Measurements from ENCODE around the gene TRIM47. TPM values are rescaled to one million over a fixed set of nuclear protein-coding genes. Genes with fewer than 3 reads are reported as not detected.
A peak's percentile ranks its signal among the peaks of the same experiment; 100 is the strongest.

Gene TRIM47
- total and polyA plus RNA-seq, 2 of the 13 experiments (the other 11 are each of a cell fraction or from before 2014, with no cell fraction given): 33.5 to 82.0 TPM

DNA sequence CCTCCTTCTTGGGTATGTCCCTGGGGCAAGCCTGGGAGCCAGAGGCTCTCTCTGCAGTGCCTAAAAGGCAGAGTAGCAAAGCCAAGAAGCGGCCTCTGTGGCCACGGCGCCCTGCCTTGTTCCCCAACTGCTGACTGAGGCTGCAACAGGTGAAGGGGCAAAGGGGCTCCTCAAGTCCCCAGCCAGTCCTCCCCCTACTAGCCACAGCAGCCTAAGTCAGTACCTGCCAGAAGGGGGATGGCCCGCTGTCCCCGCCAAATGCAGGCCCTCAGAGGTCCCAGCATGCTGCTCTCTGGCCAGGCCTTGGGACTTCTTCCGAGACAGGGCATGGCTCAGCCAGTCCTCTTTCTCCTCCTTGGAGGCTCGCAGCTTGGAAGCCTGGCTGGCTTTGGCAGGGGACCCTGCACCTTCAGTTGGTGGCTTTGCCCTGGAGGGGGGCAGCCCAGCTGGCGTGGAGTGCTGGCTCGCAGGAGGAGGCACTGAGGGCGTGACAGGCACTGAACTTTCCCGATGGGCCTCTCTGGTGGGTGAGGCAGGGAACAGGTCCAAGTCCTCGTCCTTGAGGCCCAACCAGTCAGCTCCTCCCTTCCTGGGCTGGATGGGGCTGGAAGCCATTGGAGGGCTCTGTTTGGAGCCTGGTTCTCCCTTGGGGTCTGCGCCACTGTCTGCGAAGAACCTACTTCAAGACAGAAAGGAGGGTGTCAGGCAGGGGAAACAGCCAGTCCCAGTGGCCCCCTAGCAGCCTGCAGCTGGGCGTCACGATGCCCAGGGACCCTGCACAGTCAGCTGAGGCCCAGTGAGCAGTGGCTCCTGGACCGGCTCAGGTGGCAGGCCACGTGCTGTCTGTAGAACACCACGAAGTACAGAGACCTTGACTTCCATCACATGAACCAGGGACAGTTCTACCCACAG, 44.8 kb upstream of the TRIM47 start (continued):
- TF ChIP-seq, protein P1, sequence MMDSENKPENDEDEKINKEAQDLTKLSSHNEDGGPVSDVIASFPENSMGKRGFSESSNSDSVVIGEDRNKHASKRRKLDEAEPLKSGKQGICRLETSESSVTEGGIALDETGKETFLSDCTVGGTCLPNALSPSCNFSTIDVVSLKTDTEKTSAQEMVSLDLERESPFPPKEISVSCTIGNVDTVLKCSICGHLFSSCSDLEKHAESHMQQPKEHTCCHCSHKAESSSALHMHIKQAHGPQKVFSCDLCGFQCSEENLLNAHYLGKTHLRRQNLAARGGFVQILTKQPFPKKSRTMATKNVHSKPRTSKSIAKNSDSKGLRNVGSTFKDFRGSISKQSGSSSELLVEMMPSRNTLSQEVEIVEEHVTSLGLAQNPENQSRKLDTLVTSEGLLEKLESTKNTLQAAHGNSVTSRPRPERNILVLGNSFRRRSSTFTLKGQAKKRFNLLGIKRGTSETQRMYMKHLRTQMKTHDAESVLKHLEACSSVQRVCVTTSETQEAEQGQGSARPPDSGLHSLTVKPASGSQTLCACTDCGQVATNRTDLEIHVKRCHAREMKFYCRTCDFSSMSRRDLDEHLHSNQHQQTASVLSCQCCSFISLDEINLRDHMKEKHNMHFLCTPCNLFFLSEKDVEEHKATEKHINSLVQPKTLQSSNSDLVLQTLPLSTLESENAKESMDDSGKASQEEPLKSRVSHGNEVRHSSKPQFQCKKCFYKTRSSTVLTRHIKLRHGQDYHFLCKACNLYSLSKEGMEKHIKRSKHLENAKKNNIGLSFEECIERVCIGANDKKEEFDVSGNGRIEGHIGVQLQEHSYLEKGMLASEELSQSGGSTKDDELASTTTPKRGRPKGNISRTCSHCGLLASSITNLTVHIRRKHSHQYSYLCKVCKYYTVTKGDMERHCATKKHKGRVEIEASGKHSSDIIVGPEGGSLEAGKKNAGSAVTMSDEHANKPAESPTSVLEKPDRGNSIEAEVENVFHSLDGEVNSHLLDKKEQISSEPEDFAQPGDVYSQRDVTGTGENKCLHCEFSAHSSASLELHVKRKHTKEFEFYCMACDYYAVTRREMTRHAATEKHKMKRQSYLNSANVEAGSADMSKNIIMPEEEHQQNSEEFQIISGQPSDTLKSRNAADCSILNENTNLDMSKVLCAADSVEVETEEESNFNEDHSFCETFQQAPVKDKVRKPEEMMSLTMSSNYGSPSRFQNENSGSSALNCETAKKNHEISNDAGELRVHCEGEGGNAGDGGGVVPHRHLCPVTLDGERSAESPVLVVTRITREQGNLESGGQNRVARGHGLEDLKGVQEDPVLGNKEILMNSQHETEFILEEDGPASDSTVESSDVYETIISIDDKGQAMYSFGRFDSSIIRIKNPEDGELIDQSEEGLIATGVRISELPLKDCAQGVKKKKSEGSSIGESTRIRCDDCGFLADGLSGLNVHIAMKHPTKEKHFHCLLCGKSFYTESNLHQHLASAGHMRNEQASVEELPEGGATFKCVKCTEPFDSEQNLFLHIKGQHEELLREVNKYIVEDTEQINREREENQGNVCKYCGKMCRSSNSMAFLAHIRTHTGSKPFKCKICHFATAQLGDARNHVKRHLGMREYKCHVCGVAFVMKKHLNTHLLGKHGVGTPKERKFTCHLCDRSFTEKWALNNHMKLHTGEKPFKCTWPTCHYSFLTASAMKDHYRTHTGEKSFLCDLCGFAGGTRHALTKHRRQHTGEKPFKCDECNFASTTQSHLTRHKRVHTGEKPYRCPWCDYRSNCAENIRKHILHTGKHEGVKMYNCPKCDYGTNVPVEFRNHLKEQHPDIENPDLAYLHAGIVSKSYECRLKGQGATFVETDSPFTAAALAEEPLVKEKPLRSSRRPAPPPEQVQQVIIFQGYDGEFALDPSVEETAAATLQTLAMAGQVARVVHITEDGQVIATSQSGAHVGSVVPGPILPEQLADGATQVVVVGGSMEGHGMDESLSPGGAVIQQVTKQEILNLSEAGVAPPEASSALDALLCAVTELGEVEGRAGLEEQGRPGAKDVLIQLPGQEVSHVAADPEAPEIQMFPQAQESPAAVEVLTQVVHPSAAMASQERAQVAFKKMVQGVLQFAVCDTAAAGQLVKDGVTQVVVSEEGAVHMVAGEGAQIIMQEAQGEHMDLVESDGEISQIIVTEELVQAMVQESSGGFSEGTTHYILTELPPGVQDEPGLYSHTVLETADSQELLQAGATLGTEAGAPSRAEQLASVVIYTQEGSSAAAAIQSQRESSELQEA (CRISPR knock-in tag; IDR thresholded peaks at IDR 0.05; ENCODE audit: not compliant biosample characterization): peak; percentile 27
- TF ChIP-seq RBFOX2 (IDR thresholded peaks at IDR 0.05; ENCODE audit: low read depth, low read length) (no peak), GMEB1 (CRISPR knock-in tag; IDR thresholded peaks at IDR 0.05; ENCODE audit: borderline replicate concordance) (no peak; the same call in 1 of the 2 replicates), PITX1 (CRISPR knock-in tag; IDR thresholded peaks at IDR 0.05) (0 out of 2 replicates have a peak, but pooled peaks have one; percentile 24), RXRB (CRISPR knock-in tag; IDR thresholded peaks at IDR 0.05; ENCODE audit: borderline replicate concordance) (no peak), ZNF609 (CRISPR knock-in tag; IDR thresholded peaks at IDR 0.05; ENCODE audit: borderline replicate concordance) (0 out of 2 replicates have a peak, but pooled peaks have one; percentile 36), PAXIP1 (CRISPR knock-in tag; conservative IDR thresholded peaks at IDR 0.05) (peak; percentile 58)

Data from HepG2 (cell line).